ENCODE measurements around the gene PIK3C2B. TPM values are rescaled to one million over a fixed set of nuclear protein-coding genes. Genes with fewer than 3 reads are reported as not detected.

PIK3C2B gene
- 10 to 100 TPM; 43.4 to 46.9 TPM for total RNA-seq
- polyA plus RNA-seq, result 1 to 10 TPM in 1 of 2 donors, under 1 TPM in 1; 0.13 to 4.1 TPM

GRCh38 chr1:204494281-204495077 lies at the start of gene PIK3C2B:
PIK3C2B (minus strand) TSS chr1:204494805; CDS start chr1:204469802, 25,003 bp downstream.
- Mint-ChIP-seq H3K4me1 (peaks cover 35 to 72% (median 45%) of the 10 kb centered on the region in 4 donors), H3K9me3 (no peaks in the 10 kb centered on the region), H3K36me3 (peaks cover 5 to 18% of the 10 kb centered on the region in 2 donors), H3K27me3 (no peaks in the 10 kb centered on the region), H3K27ac (peak within 1 kb of the TSS; percentile 90 to 99 (median 97)), H3K4me3 (peak within 1 kb of the TSS; percentile 90 to 99 (median 96))
- no peaks in the 10 kb centered on the region for H3K27me3 ChIP-seq (ENCODE audit: insufficient read depth, low read length)
- peaks cover 47% of the 10 kb centered on the region for H3K4me1 ChIP-seq (ENCODE audit: insufficient read depth, low read length)
- POLR2A ChIA-PET (ENCODE audit: partially characterized antibody), result interaction anchor here (0.8 to 9.1 kb wide), 23 partner anchors 9 to 1170 kb away, joined by 3 to 136 read pairs (median 7); partner anchors contain the start of gene MDM4
- peak within 1 kb of the TSS; percentile 62 to 99 for H3K4me3 ChIP-seq (ENCODE audit: low read length in 2 of 2)
- peak; percentile 70 to 84 (median 75) for DNase-seq
- H3K36me3 ChIP-seq (ENCODE audit: insufficient read depth, low read length), result no peaks in the 10 kb centered on the region
- H3K9me3 ChIP-seq (ENCODE audit: control insufficient read depth in 1 of 2, low read length in 2 of 2), result no peaks in the 10 kb centered on the region
- peak within 1 kb of the TSS; percentile 90 for H3K27ac ChIP-seq (ENCODE audit: low read depth, low read length)
- intact Hi-C loops (cut with micrococcal nuclease), result loop anchor here (1.0 to 2.0 kb wide), 5 partner anchors 9 to 83 kb away; partner anchors contain the start of gene PPP1R15B
- CTCF ChIA-PET (ENCODE audit: partially characterized antibody), result interaction anchor here (0.8 to 21.3 kb wide), 14 partner anchors 9 to 96 kb away, joined by 3 to 1077 read pairs (median 6); partner anchors contain the start of gene MDM4

- no peaks in the 10 kb centered on the region for H3K9me3 ChIP-seq (ENCODE audit: control insufficient read depth in 1 of 2, low read length in 2 of 2)
- H3K4me3 ChIP-seq (ENCODE audit: low read length in 2 of 2), result no peak overlapping the region
- H3K9me3 Mint-ChIP-seq, result no peaks in the 10 kb centered on the region
- intact Hi-C loops (cut with micrococcal nuclease), result loop anchor here (2.0 kb wide), 1 partner anchor 28 kb away; the partner anchor contains the start of gene MDM4
- no peaks in the 10 kb centered on the region for H3K27me3 ChIP-seq (ENCODE audit: insufficient read depth, low read length)
- H3K36me3 ChIP-seq (ENCODE audit: insufficient read depth, low read length), result peaks cover 60% of the 10 kb centered on the region
- peaks cover 51% of the 10 kb centered on the region for H3K4me1 ChIP-seq (ENCODE audit: insufficient read depth, low read length)
- peaks cover 34 to 60% (median 47%) of the 10 kb centered on the region in 4 donors for H3K4me1 Mint-ChIP-seq
- POLR2A ChIA-PET (ENCODE audit: partially characterized antibody), result interaction anchor here (0.6 to 9.3 kb wide), 8 partner anchors 10 to 219 kb away, joined by 3 to 178 read pairs (median 11); partner anchors contain the start of genes MDM4 and PIK3C2B
- peak overlapping the region; percentile 56 for H3K27ac ChIP-seq (ENCODE audit: low read depth, low read length)
- CTCF ChIA-PET (ENCODE audit: partially characterized antibody), result interaction anchor here (1.0 to 2.9 kb wide), 8 partner anchors 20 to 181 kb away, joined by 3 to 15 read pairs (median 4); partner anchors contain the start of gene MDM4
- H3K27me3 Mint-ChIP-seq, result no peaks in the 10 kb centered on the region
- peak overlapping the region; percentile 11 to 80 (median 53) for H3K4me3 Mint-ChIP-seq
- peaks cover 70 to 79% of the 10 kb centered on the region in 2 donors for H3K36me3 Mint-ChIP-seq
- DNase-seq, result peak; percentile 51 to 72 (median 62)
- peak overlapping the region; percentile 25 to 88 (median 76) for H3K27ac Mint-ChIP-seq
Observed at GRCh38 chr1:204544321-204544720, 49.7 kb upstream of the PIK3C2B start.

- Mint-ChIP-seq H3K4me3 (peak overlapping the region in 2 of 8 donors; percentile 9 to 16), H3K4me1 (peaks cover 31 to 67% (median 51%) of the 10 kb centered on the region in 4 donors), H3K36me3 (peaks cover 62 to 76% of the 10 kb centered on the region in 2 donors), H3K9me3 (no peaks in the 10 kb centered on the region), H3K27ac (peak overlapping the region in 6 of 7 donors; percentile 8 to 91 (median 54)), H3K27me3 (no peaks in the 10 kb centered on the region)
- intact Hi-C loops (cut with micrococcal nuclease), result no loop called here
- H3K36me3 ChIP-seq (ENCODE audit: insufficient read depth, low read length), result peaks cover 61% of the 10 kb centered on the region
- H3K27ac ChIP-seq (ENCODE audit: low read depth, low read length), result no peak overlapping the region
- no peaks in the 10 kb centered on the region for H3K9me3 ChIP-seq (ENCODE audit: control insufficient read depth in 1 of 2, low read length in 2 of 2)
- H3K4me3 ChIP-seq (ENCODE audit: low read length in 2 of 2), result no peak overlapping the region
- peaks cover 46% of the 10 kb centered on the region for H3K4me1 ChIP-seq (ENCODE audit: insufficient read depth, low read length)
- ChIA-PET POLR2A (ENCODE audit: partially characterized antibody) (interaction anchor here (0.6 to 9.3 kb wide), 3 partner anchors 23 to 43 kb away, joined by 3 to 178 read pairs (median 3); partner anchors contain the start of gene MDM4), CTCF (ENCODE audit: partially characterized antibody) (interaction anchor here (0.9 to 1.7 kb wide), 3 partner anchors 35 to 111 kb away, joined by 3 to 4 read pairs (median 3); no protein-coding TSS in a partner anchor)
- DNase-seq, result no peak
- H3K27me3 ChIP-seq (ENCODE audit: insufficient read depth, low read length), result no peaks in the 10 kb centered on the region
Observed at GRCh38 chr1:204541626-204542025, 47.0 kb upstream of the PIK3C2B start.

- H3K27ac ChIP-seq (ENCODE audit: low read depth, low read length), result no peak overlapping the region
- Mint-ChIP-seq H3K4me1 (peaks cover 15 to 22% (median 19%) of the 10 kb centered on the region in 4 donors), H3K4me3 (no peak overlapping the region), H3K9me3 (no peaks in the 10 kb centered on the region), H3K36me3 (peaks cover 55 to 80% of the 10 kb centered on the region in 2 donors), H3K27ac (peak overlapping the region in 3 of 7 donors; percentile 1 to 50 (median 27)), H3K27me3 (no peaks in the 10 kb centered on the region)
- ChIA-PET CTCF (ENCODE audit: partially characterized antibody) (interaction anchor here (1.0 kb wide), 1 partner anchor 13 kb away, joined by 3 read pairs; no protein-coding TSS in a partner anchor), POLR2A (ENCODE audit: partially characterized antibody) (interaction anchor here (1.3 kb wide), 1 partner anchor 17 kb away, joined by 3 read pairs; the partner anchor contains the start of gene MDM4)
- no peak for DNase-seq
- H3K27me3 ChIP-seq (ENCODE audit: insufficient read depth, low read length), result no peaks in the 10 kb centered on the region
- no peaks in the 10 kb centered on the region for H3K4me1 ChIP-seq (ENCODE audit: insufficient read depth, low read length)
- no peak overlapping the region for H3K4me3 ChIP-seq (ENCODE audit: low read length in 2 of 2)
- intact Hi-C loops (cut with micrococcal nuclease), result no loop called here
- no peaks in the 10 kb centered on the region for H3K9me3 ChIP-seq (ENCODE audit: control insufficient read depth in 1 of 2, low read length in 2 of 2)
- H3K36me3 ChIP-seq (ENCODE audit: insufficient read depth, low read length), result peaks cover 80% of the 10 kb centered on the region
Observed at GRCh38 chr1:204532832-204533231, 38.2 kb upstream of the PIK3C2B start.

DNA sequence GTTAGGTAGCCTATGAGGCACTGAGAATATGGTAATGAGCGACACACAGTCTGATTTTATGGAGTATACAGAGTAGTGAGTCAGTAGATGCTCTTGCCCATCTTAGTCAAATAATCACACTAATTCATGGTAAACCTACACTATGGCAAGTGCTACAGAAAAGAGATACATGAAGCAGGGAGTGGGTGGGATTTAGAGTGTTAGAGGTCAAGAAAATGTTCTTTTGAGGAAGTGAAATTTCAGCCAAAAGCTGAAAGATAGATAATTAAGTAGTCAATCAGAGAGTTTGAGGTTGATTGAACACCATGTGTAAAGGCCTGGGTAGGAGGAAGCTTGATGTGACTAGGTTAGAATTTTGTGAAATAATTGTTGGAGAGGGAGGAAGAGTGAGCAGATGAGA lies 36.3 kb upstream of the PIK3C2B start:
- CTCF ChIA-PET (ENCODE audit: partially characterized antibody), result interaction anchor here (1.1 to 1.7 kb wide), 3 partner anchors 16 to 100 kb away, joined by 3 to 6 read pairs (median 3); no protein-coding TSS in a partner anchor
- H3K9me3 Mint-ChIP-seq, result no peaks in the 10 kb centered on the region
- H3K4me1 ChIP-seq (ENCODE audit: insufficient read depth, low read length), result no peaks in the 10 kb centered on the region
- no peak overlapping the region for H3K27ac ChIP-seq (ENCODE audit: low read depth, low read length)
- DNase-seq, result no peak
- peaks cover 48 to 73% of the 10 kb centered on the region in 2 donors for H3K36me3 Mint-ChIP-seq
- H3K4me1 Mint-ChIP-seq, result peaks cover 10 to 17% (median 13%) of the 10 kb centered on the region in 4 donors
- POLR2A ChIA-PET (ENCODE audit: partially characterized antibody), result interaction anchor here (4.8 kb wide), 1 partner anchor 14 kb away, joined by 23 read pairs; the partner anchor contains the start of gene MDM4
- H3K4me3 ChIP-seq (ENCODE audit: low read length in 2 of 2), result no peak overlapping the region
- no peaks in the 10 kb centered on the region for H3K9me3 ChIP-seq (ENCODE audit: control insufficient read depth in 1 of 2, low read length in 2 of 2)
- H3K36me3 ChIP-seq (ENCODE audit: insufficient read depth, low read length), result peaks cover 87% of the 10 kb centered on the region
- intact Hi-C loops (cut with micrococcal nuclease), result no loop called here
- no peaks in the 10 kb centered on the region for H3K27me3 Mint-ChIP-seq
- peak overlapping the region in 5 of 7 donors; percentile 1 to 85 (median 46) for H3K27ac Mint-ChIP-seq
- no peak overlapping the region for H3K4me3 Mint-ChIP-seq
- H3K27me3 ChIP-seq (ENCODE audit: insufficient read depth, low read length), result no peaks in the 10 kb centered on the region

DNA sequence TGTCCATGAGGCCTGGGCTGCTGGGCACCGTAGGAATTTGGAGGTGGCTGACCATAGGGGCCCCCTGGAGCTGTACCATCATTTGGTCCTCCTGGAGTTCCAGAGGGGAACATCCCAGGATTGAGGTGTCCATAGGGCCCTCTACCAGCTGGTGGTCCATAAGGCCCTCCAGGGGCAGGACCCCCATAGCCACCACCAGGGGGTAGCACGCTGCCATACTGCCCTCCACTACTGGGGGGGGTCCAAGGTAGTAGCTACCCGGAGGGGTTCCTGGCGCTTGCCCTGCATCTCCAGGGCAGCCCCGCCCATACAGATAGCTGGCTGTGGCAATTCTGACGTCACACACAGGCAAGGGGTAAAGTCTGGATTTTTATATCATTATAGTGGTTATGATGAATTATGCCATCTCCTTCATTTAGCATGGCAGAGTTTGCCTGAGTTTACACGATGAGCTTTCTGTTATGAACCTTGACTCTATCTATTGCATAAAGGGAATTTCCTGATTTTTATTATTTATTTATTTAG lies 34.8 kb upstream of the PIK3C2B start:
- Mint-ChIP-seq H3K4me3 (no peak overlapping the region), H3K36me3 (peaks cover 53 to 78% of the 10 kb centered on the region in 2 donors), H3K9me3 (no peaks in the 10 kb centered on the region), H3K27ac (no peak overlapping the region), H3K27me3 (no peaks in the 10 kb centered on the region), H3K4me1 (peaks cover 15 to 23% (median 19%) of the 10 kb centered on the region in 4 donors)
- Histone ChIP-seq H3K4me1 (ENCODE audit: insufficient read depth, low read length) (peaks cover 12% of the 10 kb centered on the region), H3K9me3 (ENCODE audit: control insufficient read depth in 1 of 2, low read length in 2 of 2) (no peaks in the 10 kb centered on the region), H3K4me3 (ENCODE audit: low read length in 2 of 2) (no peak overlapping the region), H3K27me3 (ENCODE audit: insufficient read depth, low read length) (no peaks in the 10 kb centered on the region), H3K36me3 (ENCODE audit: insufficient read depth, low read length) (peaks cover 90% of the 10 kb centered on the region), H3K27ac (ENCODE audit: low read depth, low read length) (no peak overlapping the region)
- DNase-seq, result no peak
- intact Hi-C loops (cut with micrococcal nuclease), result no loop called here
- ChIA-PET POLR2A (ENCODE audit: partially characterized antibody) (interaction anchor here (1.1 to 4.8 kb wide), 4 partner anchors 9 to 22 kb away, joined by 3 to 23 read pairs (median 10); partner anchors contain the start of gene MDM4), CTCF (ENCODE audit: partially characterized antibody) (interaction anchor here (1.1 to 1.5 kb wide), 3 partner anchors 22 to 234 kb away, joined by 3 to 4 read pairs (median 3); no protein-coding TSS in a partner anchor)

Measured in CD4-positive, alpha-beta memory T cell (primary cell).